HG03521 (cell line): ENCODE data around the gene RSPH1.

Source experiments
- ATAC-seq: cut with Tn5 transposase; IDR thresholded peaks from one replicate; pipeline ENCODE4 v1.9.1; 2021; ENCODE audit warnings: mild to moderate bottlenecking, moderate library complexity; ENCODE audit not compliant: unreplicated experiment

The RSPH1 gene

GRCh38 chr21:42433946-42434551 lies 62.0 kb downstream of the RSPH1 start:
- no peak for ATAC-seq

- ATAC-seq: no peak
Measured at GRCh38 chr21:42432695-42433094, 63.3 kb downstream of the RSPH1 start.

GRCh38 chr21:42431196-42431595 lies 64.8 kb downstream of the RSPH1 start:
- ATAC-seq: no peak

GRCh38 chr21:42430521-42430920 lies 65.5 kb downstream of the RSPH1 start:
- ATAC-seq: no peak

- no peak for ATAC-seq
Measured at GRCh38 chr21:42429856-42430255, 66.2 kb downstream of the RSPH1 start.

GRCh38 chr21:42429021-42429420 lies 67.0 kb downstream of the RSPH1 start:
- ATAC-seq: no peak

GRCh38 chr21:42427809-42428419 lies 68.1 kb downstream of the RSPH1 start:
- ATAC-seq: no peak

- no peak for ATAC-seq
Measured at GRCh38 chr21:42426876-42427480, 69.0 kb downstream of the RSPH1 start.

- ATAC-seq: no peak
Measured at GRCh38 chr21:42426424-42426823, 69.6 kb downstream of the RSPH1 start.

GRCh38 chr21:42425591-42425990 lies 70.4 kb downstream of the RSPH1 start:
- ATAC-seq: no peak

- ATAC-seq: no peak
Measured at GRCh38 chr21:42424914-42425541, 71.0 kb downstream of the RSPH1 start.

- no peak for ATAC-seq
Measured at GRCh38 chr21:42423685-42424084, 72.3 kb downstream of the RSPH1 start.

- ATAC-seq: no peak
Measured at GRCh38 chr21:42423197-42423675, 72.8 kb downstream of the RSPH1 start.
